ENCODE results near the gene ADGRV1. TPM values are rescaled to one million over a fixed set of nuclear protein-coding genes. Genes with fewer than 3 reads are reported as not detected.

The ADGRV1 gene
- polyA plus RNA-seq (2013, experiment 1 of 4): 36.0 TPM
- 43.8 TPM for polyA plus RNA-seq (2013, experiment 2 of 4)
- 32.6 TPM for polyA plus RNA-seq (2013, experiment 3 of 4)
- 38.3 TPM for polyA plus RNA-seq (2013, experiment 4 of 4)

GRCh38 chr5:90558344-90559192 is at the start of gene ADGRV1:
ADGRV1 (plus strand) TSS chr5:90558797; CDS start chr5:90558896, 99 bp downstream.
- H3K9me3 ChIP-seq (ENCODE audit: control insufficient read depth, low read length): no peaks in the 10 kb centered on the region
- H3K4me3 ChIP-seq (ENCODE audit: insufficient read depth, low read depth, low read length): peak within 1 kb of the TSS; percentile 92
- WGBS, 2 experiments: 0% methylated on average over 60 of the region's 60 CpGs
- peak within 1 kb of the TSS; percentile 91 for H3K27ac ChIP-seq (ENCODE audit: insufficient read depth, low read depth, low read length, poor library complexity, severe bottlenecking)
- H3K4me1 ChIP-seq (ENCODE audit: control insufficient read depth, insufficient read depth, low read length): peaks cover 23% of the 10 kb centered on the region
- peaks cover 19% of the 10 kb centered on the region for H3K27me3 ChIP-seq (ENCODE audit: control insufficient read depth, insufficient read depth, low read length, poor library complexity, severe bottlenecking)
- H3K36me3 ChIP-seq (ENCODE audit: control insufficient read depth, insufficient read depth, low read length): no peaks in the 10 kb centered on the region

- H3K36me3 ChIP-seq (ENCODE audit: control insufficient read depth, insufficient read depth, low read length): no peaks in the 10 kb centered on the region
- no peak overlapping the region for H3K4me3 ChIP-seq (ENCODE audit: insufficient read depth, low read depth, low read length)
- WGBS, 2 experiments: 95 to 100% methylated on average over 1 of the region's 1 CpG
These were observed 48.2 kb upstream of the ADGRV1 start for GRCh38 chr5:90510438-90510837.

GRCh38 chr5:90514520-90514919 is 44.1 kb upstream of the ADGRV1 start:
- Histone ChIP-seq H3K27ac (ENCODE audit: insufficient read depth, low read depth, low read length, poor library complexity, severe bottlenecking) (no peak overlapping the region), H3K36me3 (ENCODE audit: control insufficient read depth, insufficient read depth, low read length) (no peaks in the 10 kb centered on the region), H3K4me3 (ENCODE audit: insufficient read depth, low read depth, low read length) (no peak overlapping the region), H3K9me3 (ENCODE audit: control insufficient read depth, low read length) (no peaks in the 10 kb centered on the region), H3K27me3 (ENCODE audit: control insufficient read depth, insufficient read depth, low read length, poor library complexity, severe bottlenecking) (no peaks in the 10 kb centered on the region), H3K4me1 (ENCODE audit: control insufficient read depth, insufficient read depth, low read length) (no peaks in the 10 kb centered on the region)
- WGBS, 2 experiments: 91 to 100% methylated on average over 1 of the region's 3 CpGs

More at GRCh38 chr5:90510438-90510837, 48.2 kb upstream of the ADGRV1 start:
- Histone ChIP-seq H3K9me3 (ENCODE audit: control insufficient read depth, low read length) (no peaks in the 10 kb centered on the region), H3K4me1 (ENCODE audit: control insufficient read depth, insufficient read depth, low read length) (no peaks in the 10 kb centered on the region), H3K27me3 (ENCODE audit: control insufficient read depth, insufficient read depth, low read length, poor library complexity, severe bottlenecking) (no peaks in the 10 kb centered on the region), H3K27ac (ENCODE audit: insufficient read depth, low read depth, low read length, poor library complexity, severe bottlenecking) (no peak overlapping the region)

GRCh38 chr5:90518661-90519060 is 39.9 kb upstream of the ADGRV1 start:
- Histone ChIP-seq H3K4me1 (ENCODE audit: control insufficient read depth, insufficient read depth, low read length) (no peaks in the 10 kb centered on the region), H3K36me3 (ENCODE audit: control insufficient read depth, insufficient read depth, low read length) (peaks cover 4% of the 10 kb centered on the region), H3K4me3 (ENCODE audit: insufficient read depth, low read depth, low read length) (no peak overlapping the region), H3K9me3 (ENCODE audit: control insufficient read depth, low read length) (no peaks in the 10 kb centered on the region), H3K27me3 (ENCODE audit: control insufficient read depth, insufficient read depth, low read length, poor library complexity, severe bottlenecking) (no peaks in the 10 kb centered on the region), H3K27ac (ENCODE audit: insufficient read depth, low read depth, low read length, poor library complexity, severe bottlenecking) (no peak overlapping the region)

- H3K9me3 ChIP-seq (ENCODE audit: control insufficient read depth, low read length): no peaks in the 10 kb centered on the region
- H3K27me3 ChIP-seq (ENCODE audit: control insufficient read depth, insufficient read depth, low read length, poor library complexity, severe bottlenecking): no peaks in the 10 kb centered on the region
- H3K36me3 ChIP-seq (ENCODE audit: control insufficient read depth, insufficient read depth, low read length): peaks cover 4% of the 10 kb centered on the region
- WGBS, 2 experiments: 92 to 94% methylated on average over 7 of the region's 7 CpGs
- no peaks in the 10 kb centered on the region for H3K4me1 ChIP-seq (ENCODE audit: control insufficient read depth, insufficient read depth, low read length)
- no peak overlapping the region for H3K4me3 ChIP-seq (ENCODE audit: insufficient read depth, low read depth, low read length)
- H3K27ac ChIP-seq (ENCODE audit: insufficient read depth, low read depth, low read length, poor library complexity, severe bottlenecking): no peak overlapping the region
These were observed 39.5 kb upstream of the ADGRV1 start for GRCh38 chr5:90519081-90519480.

- no peaks in the 10 kb centered on the region for H3K9me3 ChIP-seq (ENCODE audit: control insufficient read depth, low read length)
- no peaks in the 10 kb centered on the region for H3K27me3 ChIP-seq (ENCODE audit: control insufficient read depth, insufficient read depth, low read length, poor library complexity, severe bottlenecking)
- H3K27ac ChIP-seq (ENCODE audit: insufficient read depth, low read depth, low read length, poor library complexity, severe bottlenecking): no peak overlapping the region
- 11 to 12% methylated on average over 18 of the region's 18 CpGs for WGBS, 2 experiments
- H3K36me3 ChIP-seq (ENCODE audit: control insufficient read depth, insufficient read depth, low read length): no peaks in the 10 kb centered on the region
- no peaks in the 10 kb centered on the region for H3K4me1 ChIP-seq (ENCODE audit: control insufficient read depth, insufficient read depth, low read length)
- H3K4me3 ChIP-seq (ENCODE audit: insufficient read depth, low read depth, low read length): peak overlapping the region; percentile 91
These were observed 29.9 kb upstream of the ADGRV1 start for GRCh38 chr5:90528601-90529193.

- 0% methylated on average over 64 of the region's 64 CpGs for WGBS, 2 experiments
- no peaks in the 10 kb centered on the region for H3K27me3 ChIP-seq (ENCODE audit: control insufficient read depth, insufficient read depth, low read length, poor library complexity, severe bottlenecking)
- peak within 1 kb of the TSS; percentile 91 for H3K4me3 ChIP-seq (ENCODE audit: insufficient read depth, low read depth, low read length)
- no peaks in the 10 kb centered on the region for H3K4me1 ChIP-seq (ENCODE audit: control insufficient read depth, insufficient read depth, low read length)
- H3K9me3 ChIP-seq (ENCODE audit: control insufficient read depth, low read length): no peaks in the 10 kb centered on the region
- no peaks in the 10 kb centered on the region for H3K36me3 ChIP-seq (ENCODE audit: control insufficient read depth, insufficient read depth, low read length)
- peak within 1 kb of the TSS; percentile 64 for H3K27ac ChIP-seq (ENCODE audit: insufficient read depth, low read depth, low read length, poor library complexity, severe bottlenecking)
These were observed 29.2 kb upstream of the ADGRV1 start, which contains the start of gene LYSMD3 for GRCh38 chr5:90529194-90529938. LYSMD3 (minus strand) TSS chr5:90529584; CDS start chr5:90525289, 4,295 bp downstream.

- Histone ChIP-seq H3K27me3 (ENCODE audit: control insufficient read depth, insufficient read depth, low read length, poor library complexity, severe bottlenecking) (no peaks in the 10 kb centered on the region), H3K4me1 (ENCODE audit: control insufficient read depth, insufficient read depth, low read length) (no peaks in the 10 kb centered on the region), H3K36me3 (ENCODE audit: control insufficient read depth, insufficient read depth, low read length) (no peaks in the 10 kb centered on the region), H3K9me3 (ENCODE audit: control insufficient read depth, low read length) (no peaks in the 10 kb centered on the region), H3K4me3 (ENCODE audit: insufficient read depth, low read depth, low read length) (peak overlapping the region; percentile 91), H3K27ac (ENCODE audit: insufficient read depth, low read depth, low read length, poor library complexity, severe bottlenecking) (peak overlapping the region; percentile 64)
- WGBS, 2 experiments: 5 to 10% methylated on average over 12 to 13 of the region's 13 CpGs
These were observed 28.5 kb upstream of the ADGRV1 start for GRCh38 chr5:90529939-90530677.

GRCh38 chr5:90530736-90531487 is 27.7 kb upstream of the ADGRV1 start:
- no peaks in the 10 kb centered on the region for H3K4me1 ChIP-seq (ENCODE audit: control insufficient read depth, insufficient read depth, low read length)
- no peaks in the 10 kb centered on the region for H3K36me3 ChIP-seq (ENCODE audit: control insufficient read depth, insufficient read depth, low read length)
- no peak overlapping the region for H3K27ac ChIP-seq (ENCODE audit: insufficient read depth, low read depth, low read length, poor library complexity, severe bottlenecking)
- no peaks in the 10 kb centered on the region for H3K9me3 ChIP-seq (ENCODE audit: control insufficient read depth, low read length)
- no peaks in the 10 kb centered on the region for H3K27me3 ChIP-seq (ENCODE audit: control insufficient read depth, insufficient read depth, low read length, poor library complexity, severe bottlenecking)
- H3K4me3 ChIP-seq (ENCODE audit: insufficient read depth, low read depth, low read length): no peak overlapping the region
- 70 to 78% methylated on average over 7 to 8 of the region's 9 CpGs for WGBS, 2 experiments

Measured in ectodermal cell (in vitro differentiated cells).